Mucosa of descending colon (tissue), 3 donors: ENCODE data around the gene TMCO4. TPM values are rescaled to one million over a fixed set of nuclear protein-coding genes. Genes with fewer than 3 reads are reported as not detected.

ENCODE experiments used
- ATAC-seq: fragments of 200-7000 bp; cut with Tn5 transposase; one replicate; pipeline ENCODE4 v1.9.1; 2020; ENCODE audit warnings: mild to moderate bottlenecking, moderate library complexity
- DNase-seq, 3 donors: peaks; one replicate each; pipeline ENCODE4 v3.0.0-alpha.2; 2020
- H3K36me3 ChIP-seq: fragments of 200-600 bp; one replicate; pipeline ENCODE4 v1.8.0; 2021; ENCODE audit warnings: low read depth, mild to moderate bottlenecking
- H3K4me1 ChIP-seq: fragments of 200-600 bp; one replicate; pipeline ENCODE4 v1.8.0; 2021; ENCODE audit warnings: low read depth, mild to moderate bottlenecking
- H3K4me3 ChIP-seq: fragments of 200-600 bp; one replicate; pipeline ENCODE4 v1.8.0; 2021; ENCODE audit warnings: mild to moderate bottlenecking
- H3K9me3 ChIP-seq: fragments of 200-600 bp; one replicate; pipeline ENCODE4 v1.8.0; 2021; ENCODE audit warnings: mild to moderate bottlenecking
- CTCF ChIP-seq: fragments of 200-600 bp; IDR thresholded peaks from one replicate; pipeline ENCODE4 v1.8.0; 2022; ENCODE audit warnings: antibody characterized with exemption, mild to moderate bottlenecking
- intact Hi-C, 2 donors: fragments of 100-400 bp; cut with DNase I in 1 of 2; cut with micrococcal nuclease in 1 of 2; formaldehyde crosslinking; loops; one replicate each; pipeline versions ENCODE4 v1.11.0 to v1.11.1; 2022; cut with DNase I, micrococcal nuclease
- total RNA-seq, 3 donors: library from RNA; stranded (reverse); fragmentation: NEBNext Ultra II Directional in 2 of 3; extraction: Animal tissue kit (Norgen Biotek cat#: 25700) in 2 of 3; gene quantifications; one replicate each; pipeline versions ENCODE4 v1.2.1 to v1.2.4, GENCODE V29; 2021 to 2023
- donor health status: DM: no; HTN: no; CAD: no; lungs with moderate emphysema.
- donor health status: DM: no; HTN: no; CAD: no.
- donor health status: DM: no; HTN: yes; CAD: no.

The TMCO4 gene
- total RNA-seq, 3 donors from 2014 or later: 27.9 to 42.8 (median 31.9) TPM

DNA sequence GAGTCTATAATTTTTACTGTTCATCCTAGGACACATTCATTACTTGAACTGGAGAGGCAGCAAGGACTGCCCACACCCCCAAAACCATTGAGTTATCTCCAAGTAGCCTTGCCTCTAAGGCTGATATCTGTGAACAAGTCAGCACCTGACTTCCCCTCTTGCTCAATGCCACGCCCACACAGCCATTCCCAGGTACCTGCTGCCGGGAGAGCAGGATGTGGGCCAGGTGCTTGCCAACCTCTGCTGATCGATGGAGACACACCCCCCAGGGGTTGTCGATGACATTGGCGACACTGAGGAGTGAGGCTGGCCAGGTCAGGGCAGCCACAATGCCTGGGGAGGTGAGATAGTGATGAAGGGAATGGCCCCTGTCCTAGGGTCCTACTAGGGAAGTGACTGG lies 60.1 kb downstream of the TMCO4 start:
- ATAC-seq: no peak
- no peaks in the 10 kb centered on the region for H3K9me3 ChIP-seq
- intact Hi-C loops: no loop called here
- DNase-seq: no peak
- no peak overlapping the region for H3K4me3 ChIP-seq
- TF ChIP-seq CTCF: no peak
- no peaks in the 10 kb centered on the region for H3K4me1 ChIP-seq
- H3K36me3 ChIP-seq: peaks cover 3% of the 10 kb centered on the region

GRCh38 chr1:19738669-19739068 lies 61.0 kb downstream of the TMCO4 start:
- H3K9me3 ChIP-seq: no peaks in the 10 kb centered on the region
- H3K4me3 ChIP-seq: no peak overlapping the region
- no peaks in the 10 kb centered on the region for H3K36me3 ChIP-seq
- no peak for ATAC-seq
- no peak for TF ChIP-seq CTCF
- DNase-seq: no peak
- H3K4me1 ChIP-seq: no peaks in the 10 kb centered on the region
- intact Hi-C loops: no loop called here

DNA sequence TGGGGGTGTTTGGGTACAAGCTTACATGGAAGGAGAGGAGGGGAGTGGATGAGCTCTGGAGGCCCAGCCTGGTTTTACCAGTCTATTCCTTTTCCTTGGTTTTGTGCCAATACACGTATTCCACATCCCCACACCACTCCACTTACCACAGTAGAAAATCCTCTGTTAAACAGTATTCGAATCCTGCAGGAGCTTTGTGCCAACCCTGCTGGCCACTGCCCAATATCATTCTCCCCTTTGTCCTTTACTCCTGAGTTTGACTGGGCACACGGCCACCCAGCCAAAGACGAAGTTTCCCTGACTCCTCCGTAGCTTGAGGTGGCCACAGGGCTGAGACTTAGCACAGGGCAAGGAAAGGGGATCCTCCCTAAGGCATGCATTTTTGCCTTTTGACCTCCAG lies 61.6 kb downstream of the TMCO4 start:
- Histone ChIP-seq H3K9me3 (no peaks in the 10 kb centered on the region), H3K36me3 (no peaks in the 10 kb centered on the region), H3K4me3 (no peak overlapping the region), H3K4me1 (no peaks in the 10 kb centered on the region)
- DNase-seq (no peak), ATAC-seq (no peak)
- intact Hi-C loops: no loop called here
- TF ChIP-seq CTCF: no peak

DNA sequence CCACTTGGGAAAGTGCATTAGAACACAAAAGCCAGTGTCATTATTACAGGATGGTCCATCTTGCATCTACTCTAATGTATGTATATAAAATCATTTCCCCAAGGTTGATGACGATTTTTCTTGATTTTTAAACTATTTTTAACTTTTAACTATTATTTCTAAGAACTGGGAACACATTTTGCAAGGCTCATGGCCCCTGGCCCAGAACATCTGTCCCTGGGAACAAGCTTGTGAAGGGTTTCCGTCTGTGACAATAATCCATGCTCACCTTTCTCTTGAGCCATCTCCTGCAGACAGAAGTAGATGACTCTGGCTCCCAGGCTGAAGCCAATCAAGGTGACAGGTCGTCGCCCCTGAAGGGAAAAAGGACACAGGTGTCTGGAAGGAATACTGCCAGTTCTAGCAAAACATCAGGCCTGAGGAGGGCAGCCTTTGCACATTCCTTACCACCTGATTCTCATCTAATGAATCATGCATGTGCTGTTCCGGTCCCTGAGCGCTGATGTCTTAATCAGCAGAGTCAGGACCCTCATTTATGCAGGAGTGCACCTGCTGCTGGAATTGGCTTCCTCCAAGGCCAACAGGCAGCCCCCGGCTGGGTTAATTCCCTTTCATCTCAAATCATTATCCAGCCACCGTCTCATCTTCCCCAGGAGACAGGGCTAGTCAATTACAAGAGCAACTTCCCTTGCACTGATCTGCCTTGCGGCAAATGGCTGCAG lies 62.5 kb downstream of the TMCO4 start:
- no peak for ATAC-seq
- Histone ChIP-seq H3K4me1 (no peaks in the 10 kb centered on the region), H3K9me3 (no peaks in the 10 kb centered on the region), H3K36me3 (no peaks in the 10 kb centered on the region), H3K4me3 (no peak overlapping the region)
- no peak for DNase-seq
- no peak for TF ChIP-seq CTCF
- intact Hi-C loops: no loop called here

- Histone ChIP-seq H3K9me3 (peaks cover 1% of the 10 kb centered on the region), H3K4me1 (no peaks in the 10 kb centered on the region), H3K36me3 (no peaks in the 10 kb centered on the region), H3K4me3 (no peak overlapping the region)
- TF ChIP-seq CTCF: no peak
- peak in 2 of 3 donors; percentile 30 to 33 for DNase-seq
- intact Hi-C loops: no loop called here
- peak; percentile 51 for ATAC-seq
These were observed 64.1 kb downstream of the TMCO4 start for GRCh38 chr1:19735440-19736127.
